ENCODE results near the gene RGS8.

Gene RGS8
- long read RNA-seq, donor 1 = 0 reads
- long read RNA-seq, donor 2 = 0 reads
- long read RNA-seq, donor 3 = 0 reads
- long read RNA-seq, donor 4 = 0 reads
- long read RNA-seq, donor 5 = 0 reads
- long read RNA-seq, donor 6 = 0 reads
- long read RNA-seq, donor 7 = 0 reads
- long read RNA-seq, donor 8 = 0 reads

- no peak for DNase-seq
Observed at GRCh38 chr1:182684116-182684828, at the start of gene RGS8. TSS of gene RGS8 (minus strand) at chr1:182684587. CDS start at chr1:182669649, 14,938 bp downstream.

GRCh38 chr1:182731852-182732575 lies 47.6 kb upstream of the RGS8 start:
- DNase-seq = no peak

DNA sequence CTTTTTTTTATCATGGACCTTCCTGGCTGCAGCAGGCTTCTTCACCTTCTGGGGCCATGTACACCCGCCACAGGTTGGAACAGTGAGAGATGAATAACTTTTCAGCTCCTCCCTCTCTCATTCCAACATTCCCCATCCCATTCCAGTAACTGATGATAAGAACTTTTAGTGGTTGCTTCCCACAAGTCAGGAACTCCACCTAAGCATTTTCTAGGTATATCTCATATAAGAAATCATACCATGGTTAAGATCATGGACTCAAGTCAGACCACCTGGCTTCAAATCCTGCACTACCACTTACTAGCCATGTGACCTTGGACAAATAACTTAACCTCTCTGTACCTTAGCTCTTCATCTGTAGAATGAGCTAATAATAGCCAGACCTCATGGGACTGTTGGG lies 42.5 kb upstream of the RGS8 start:
- DNase-seq = no peak

DNA sequence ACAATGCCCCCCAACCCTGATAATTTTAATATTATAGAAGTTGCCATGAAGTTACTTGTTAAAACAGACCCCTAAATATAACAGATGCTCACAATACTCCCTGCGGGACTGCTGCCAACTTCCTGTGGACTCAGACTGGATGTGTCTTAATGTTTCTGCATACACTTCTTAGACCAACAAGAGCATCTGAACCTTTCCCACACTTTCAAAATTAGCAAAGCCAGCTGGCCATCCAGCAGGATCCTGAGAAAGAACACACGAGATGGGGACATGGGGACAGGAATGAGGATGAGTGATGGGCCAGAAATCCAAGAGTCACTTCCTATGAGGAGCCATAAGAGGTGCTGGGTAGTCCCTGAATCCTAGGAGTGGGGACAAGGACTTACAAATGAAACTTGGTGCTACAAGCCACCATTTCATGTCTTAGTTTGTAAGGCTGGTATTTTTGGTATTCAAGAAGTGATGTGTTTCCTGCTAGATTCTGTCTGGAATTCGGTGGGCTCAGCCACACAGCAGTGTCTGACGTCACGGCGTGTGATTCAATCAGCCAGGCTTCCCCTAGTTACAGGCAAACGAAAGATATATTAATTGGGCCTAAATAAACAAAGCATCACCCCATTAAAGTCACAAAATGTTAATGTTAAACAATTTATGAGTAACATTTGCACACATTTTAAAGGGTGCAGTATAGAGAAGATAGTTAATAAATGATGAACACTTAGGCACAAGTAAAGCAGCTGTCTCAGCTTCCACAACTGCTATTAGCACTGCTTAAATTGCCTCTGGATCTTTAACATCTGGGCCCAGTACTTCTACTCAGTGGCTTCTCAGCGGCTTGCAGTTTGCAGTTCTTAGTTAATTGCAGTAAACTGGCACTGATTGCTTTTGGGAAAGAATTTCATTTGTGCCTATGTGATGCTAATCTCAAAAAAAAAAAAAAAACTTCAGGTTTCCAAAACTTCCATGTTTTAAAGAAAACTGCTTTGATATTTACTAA lies 41.2 kb upstream of the RGS8 start:
- no peak for DNase-seq

DNA sequence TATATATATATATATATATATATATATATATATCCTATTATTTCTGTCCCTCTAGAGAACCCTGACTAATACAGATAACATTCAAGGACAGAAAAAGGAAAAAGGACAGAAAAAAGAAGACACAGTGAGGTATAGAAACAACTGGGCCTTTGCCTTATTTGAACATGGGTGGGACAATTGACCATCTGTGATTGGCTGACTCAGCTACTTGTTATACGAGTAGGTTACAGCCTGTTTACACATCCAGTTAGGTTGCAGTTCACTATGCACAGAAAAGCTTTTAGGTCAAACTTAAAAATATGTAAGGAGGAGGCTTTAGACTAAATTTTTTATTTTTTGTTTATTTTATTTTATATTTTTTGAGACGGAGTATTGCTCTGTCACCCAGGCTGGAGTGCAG lies 39.8 kb upstream of the RGS8 start:
- no peak for DNase-seq

- no peak for DNase-seq
Observed at GRCh38 chr1:182723200-182723599, 38.8 kb upstream of the RGS8 start.

DNA sequence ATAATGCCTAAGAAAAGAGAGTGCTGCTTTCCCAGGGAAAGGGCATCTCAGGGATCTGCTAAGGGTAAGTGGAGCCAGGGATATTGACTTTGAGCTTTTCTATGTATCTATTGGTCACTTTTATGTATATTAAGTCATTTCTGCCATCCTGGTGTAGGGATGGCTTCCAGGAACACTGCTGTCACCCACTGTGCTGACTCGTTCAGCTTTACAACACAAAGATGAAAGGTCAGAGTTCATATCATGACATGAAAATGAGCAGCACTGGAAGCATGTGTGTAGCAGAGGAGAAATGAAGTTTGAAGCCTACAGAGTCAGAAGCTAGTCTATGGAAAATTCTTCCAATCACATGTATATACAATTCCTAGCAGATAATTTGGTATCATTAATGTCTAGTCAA lies 37.1 kb upstream of the RGS8 start:
- DNase-seq = no peak

- DNase-seq = no peak
Observed at GRCh38 chr1:182720463-182720862, 36.1 kb upstream of the RGS8 start.

- no peak for DNase-seq
Observed at GRCh38 chr1:182719553-182719952, 35.2 kb upstream of the RGS8 start.

- no peak for DNase-seq
Observed at GRCh38 chr1:182718311-182718710, 33.9 kb upstream of the RGS8 start.

DNA sequence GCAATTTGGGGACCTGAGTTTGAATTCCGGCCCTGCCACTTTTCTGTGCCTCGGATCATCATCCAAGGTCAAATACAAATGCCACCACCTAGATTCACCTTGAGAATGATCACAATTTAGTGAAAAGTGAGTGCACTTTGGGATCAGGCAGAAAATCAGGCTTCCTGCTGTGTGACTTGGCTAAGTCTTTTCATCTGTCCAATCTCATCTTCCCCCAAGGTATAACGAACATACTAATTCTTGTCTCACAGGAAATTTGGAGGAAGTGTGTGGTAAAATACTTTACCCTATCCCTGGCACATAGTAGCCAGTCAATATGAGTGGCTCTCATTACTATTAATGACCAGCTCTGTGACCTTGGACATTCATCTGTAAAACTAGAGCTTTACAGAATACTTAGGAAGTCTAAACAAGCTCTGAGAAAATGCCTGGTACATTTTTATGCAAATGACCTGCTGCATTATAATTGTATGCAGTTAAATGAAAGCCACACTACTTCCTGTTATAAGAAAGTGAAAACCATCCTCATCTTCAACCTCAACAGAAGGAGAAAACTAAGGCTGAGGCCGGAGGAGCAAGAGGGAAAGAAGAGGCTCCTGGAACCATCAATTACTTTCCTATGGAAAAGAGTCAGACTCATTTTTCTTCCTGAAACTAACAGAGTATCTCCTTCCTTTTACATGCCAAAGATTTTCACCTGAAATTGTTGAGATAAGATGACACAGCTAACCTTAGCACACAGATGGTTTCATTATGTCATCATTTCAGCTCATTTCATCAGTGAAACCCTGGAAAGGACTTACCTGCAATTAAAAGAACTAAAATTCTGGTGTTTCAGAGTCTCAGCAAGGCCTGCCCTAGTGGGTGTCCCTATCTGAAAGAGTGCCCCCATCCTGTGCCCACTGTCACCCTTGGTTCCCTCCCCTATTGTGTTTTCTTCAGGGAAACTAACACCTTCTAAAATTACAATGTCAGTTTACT lies 32.6 kb upstream of the RGS8 start:
- no peak for DNase-seq

DNA sequence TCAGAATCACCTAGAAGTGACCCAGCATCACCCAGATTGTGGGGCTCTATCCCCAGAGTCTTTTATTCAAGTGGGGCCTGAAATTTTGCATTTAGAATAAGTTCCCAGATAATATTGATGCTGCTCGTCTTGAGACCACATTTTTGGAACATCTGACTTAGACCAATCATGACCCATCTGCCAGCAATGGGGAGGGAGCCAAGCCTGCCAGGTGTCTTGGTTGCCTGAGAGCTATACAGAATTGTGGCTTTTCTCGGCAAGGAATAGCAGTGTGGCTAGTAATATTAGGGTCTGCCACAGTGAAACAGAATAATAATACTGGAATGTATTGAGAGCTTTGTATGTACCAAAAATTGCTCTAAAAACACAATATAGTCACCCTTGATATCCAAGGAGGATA lies 31.1 kb upstream of the RGS8 start:
- DNase-seq = no peak

- no peak for DNase-seq
Observed at GRCh38 chr1:182714546-182714945, 30.2 kb upstream of the RGS8 start.

GRCh38 chr1:182713939-182714338 lies 29.6 kb upstream of the RGS8 start:
- no peak for DNase-seq

- DNase-seq = no peak
Observed at GRCh38 chr1:182713492-182713891, 29.1 kb upstream of the RGS8 start.

- DNase-seq = no peak
Observed at GRCh38 chr1:182709855-182710254, 25.5 kb upstream of the RGS8 start.

- no peak for DNase-seq
Observed at GRCh38 chr1:182709225-182709764, 24.9 kb upstream of the RGS8 start.

DNA sequence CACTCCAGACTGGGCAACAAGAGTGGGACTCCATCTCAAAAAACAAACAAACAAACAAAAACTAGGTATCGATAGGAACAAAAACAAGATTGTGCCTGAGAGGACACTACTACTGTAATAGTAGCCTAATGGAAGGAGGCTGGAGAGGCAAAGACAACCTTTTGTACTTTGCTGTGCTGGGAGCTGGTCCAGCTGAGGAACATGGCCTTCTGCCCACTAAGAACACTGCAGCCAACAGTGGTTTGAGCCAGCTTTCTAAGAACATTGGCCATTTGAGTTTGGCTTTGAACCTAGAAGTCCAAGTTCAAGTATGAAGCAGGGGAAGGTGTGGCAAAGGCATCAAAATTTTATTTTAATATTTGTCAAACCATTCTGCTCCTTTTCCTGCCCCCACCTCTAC lies 22.7 kb upstream of the RGS8 start:
- DNase-seq = no peak

GRCh38 chr1:182704677-182705076 lies 20.3 kb upstream of the RGS8 start:
- no peak for DNase-seq

DNA sequence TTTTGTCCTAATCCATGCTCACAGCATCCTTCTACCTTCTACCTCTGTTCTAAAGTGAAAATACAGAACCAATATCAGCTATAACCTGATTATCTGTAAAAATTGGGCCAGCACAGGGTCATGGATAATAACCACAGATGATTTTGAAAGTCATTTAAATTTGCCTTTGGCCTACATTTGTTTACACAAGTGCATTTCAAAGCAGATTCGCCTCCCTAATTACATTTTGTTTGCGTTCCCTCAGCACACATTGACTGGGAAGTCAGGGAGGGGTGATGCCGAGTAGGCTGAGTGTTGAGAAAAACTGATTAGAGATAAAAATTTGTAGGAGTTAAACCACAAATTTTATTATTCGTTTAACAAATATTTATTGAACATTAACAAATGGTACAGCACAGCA lies 19.2 kb upstream of the RGS8 start:
- DNase-seq = no peak

Data from right kidney (tissue), 9 donors.